ENCODE data around the gene CACNA1G.

DNA sequence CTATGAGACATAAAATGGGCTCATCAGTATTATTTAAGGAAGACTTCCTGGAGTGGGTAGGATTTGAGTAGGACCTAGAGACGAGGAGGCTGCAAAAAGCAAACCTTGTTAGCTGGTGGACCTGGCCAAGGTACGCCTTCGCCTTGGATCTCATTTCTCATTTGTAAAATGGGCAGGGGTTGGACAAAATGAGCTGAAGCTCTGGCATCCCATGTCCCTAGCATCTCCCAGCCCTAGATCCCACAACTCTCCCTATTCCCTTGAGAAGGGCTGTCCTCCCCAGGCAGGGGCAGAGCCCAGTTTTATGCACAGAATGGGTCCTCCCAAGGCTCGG lies 13.8 kb upstream of the CACNA1G start:
- TF ChIP-seq, protein P1, sequence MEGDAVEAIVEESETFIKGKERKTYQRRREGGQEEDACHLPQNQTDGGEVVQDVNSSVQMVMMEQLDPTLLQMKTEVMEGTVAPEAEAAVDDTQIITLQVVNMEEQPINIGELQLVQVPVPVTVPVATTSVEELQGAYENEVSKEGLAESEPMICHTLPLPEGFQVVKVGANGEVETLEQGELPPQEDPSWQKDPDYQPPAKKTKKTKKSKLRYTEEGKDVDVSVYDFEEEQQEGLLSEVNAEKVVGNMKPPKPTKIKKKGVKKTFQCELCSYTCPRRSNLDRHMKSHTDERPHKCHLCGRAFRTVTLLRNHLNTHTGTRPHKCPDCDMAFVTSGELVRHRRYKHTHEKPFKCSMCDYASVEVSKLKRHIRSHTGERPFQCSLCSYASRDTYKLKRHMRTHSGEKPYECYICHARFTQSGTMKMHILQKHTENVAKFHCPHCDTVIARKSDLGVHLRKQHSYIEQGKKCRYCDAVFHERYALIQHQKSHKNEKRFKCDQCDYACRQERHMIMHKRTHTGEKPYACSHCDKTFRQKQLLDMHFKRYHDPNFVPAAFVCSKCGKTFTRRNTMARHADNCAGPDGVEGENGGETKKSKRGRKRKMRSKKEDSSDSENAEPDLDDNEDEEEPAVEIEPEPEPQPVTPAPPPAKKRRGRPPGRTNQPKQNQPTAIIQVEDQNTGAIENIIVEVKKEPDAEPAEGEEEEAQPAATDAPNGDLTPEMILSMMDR (conservative IDR thresholded peaks at IDR 0.05; ENCODE audit: low read depth, low read length), result no peak
- no peak for TF ChIP-seq EZH2phosphoT487 (IDR thresholded peaks at IDR 0.05; ENCODE audit: borderline replicate concordance, low read length)
- TF ChIP-seq EZH2 (IDR thresholded peaks at IDR 0.05; ENCODE audit: low read length, unreplicated experiment), result no peak

All from PC-3 (cell line).